Endothelial cell of umbilical vein (primary cell): Measurements from ENCODE around the gene CALN1. TPM values are rescaled to one million over a fixed set of nuclear protein-coding genes. Genes with fewer than 3 reads are reported as not detected.

Experiments used
- BruUV-seq: library from RNA; stranded (reverse); fragments of 400-500 nt; replicated peaks from 2 replicates; lab custom pipeline; 2021; lab: Mats Ljungman, UMichigan
- CTCF ChIA-PET: fragments of 300-600, 350-600 bp; sonication (Branson Sonifier 250); formaldehyde crosslinking; loops from one replicate; lab custom pipeline; 2021; ENCODE audit warnings: antibody characterized with exemption, inconsistent platforms; lab: Charles Lee
- POLR2A ChIA-PET: fragments of 300-600, 350-600 bp; sonication (Branson Sonifier 250); formaldehyde crosslinking; loops from one replicate; lab custom pipeline; 2021; ENCODE audit warnings: antibody characterized with exemption, inconsistent platforms; lab: Charles Lee
- DNase-seq: peaks from one replicate; pipeline ENCODE4 v3.0.0-alpha.2; 2011; ENCODE audit warnings: low read depth, low spot score
- FAIRE-seq: peaks from 2 replicates; lab custom pipeline; 2011; peaks lifted over from hg19 to GRCh38; lab: Jason Lieb, UNC
- H2AFZ ChIP-seq: 2 replicates; pipeline ENCODE4 v1.6.0; 2012; ENCODE audit warnings: low read depth, low read length, control low read depth, inconsistent platforms
- H3K27ac ChIP-seq: 2 replicates; pipeline ENCODE4 v1.5.1; 2011; ENCODE audit warnings: low read depth, mild to moderate bottlenecking, control low read depth, low read length, moderate library complexity; ENCODE audit not compliant: insufficient read depth
- H3K27me3 ChIP-seq, 2 experiments: 2 replicates each; pipeline versions ENCODE4 v1.6.0 to v1.6.1; 2011; ENCODE audit warnings: low read length in 2 of 2, mixed read lengths in 1 of 2; ENCODE audit not compliant: control insufficient read depth in 2 of 2, insufficient read depth in 2 of 2
- H3K36me3 ChIP-seq, 2 experiments: 2 replicates in 1 of 2; 3 replicates in 1 of 2; pipeline ENCODE4 v1.5.1; 2011; ENCODE audit warnings: low read length in 2 of 2, mild to moderate bottlenecking in 1 of 2, moderate library complexity in 1 of 2; ENCODE audit not compliant: control insufficient read depth in 2 of 2, insufficient read depth in 2 of 2; ENCODE audit errors: extremely low read depth in 1 of 2
- H3K4me1 ChIP-seq: 3 replicates; pipeline ENCODE4 v1.5.1; 2011; ENCODE audit warnings: mild to moderate bottlenecking, low read length; ENCODE audit not compliant: control insufficient read depth, insufficient read depth; ENCODE audit errors: extremely low read depth
- H3K4me2 ChIP-seq: 2 replicates; pipeline ENCODE4 v1.6.1; 2011; ENCODE audit warnings: low read length, control low read depth, mixed read lengths; ENCODE audit not compliant: insufficient read depth
- H3K4me3 ChIP-seq, 3 experiments: fragments of 200-600 bp in 1 of 3; sonication (generic), shearing (Covaris generic) in 1 of 3; replicated peaks in 1 of 3; 2 replicates each; pipeline ENCODE4 v1.5.1; 2011 to 2016; ENCODE audit warnings: control low read depth in 3 of 3, low read length in 3 of 3, mild to moderate bottlenecking in 2 of 3, inconsistent platforms in 1 of 3, low read depth in 1 of 3, moderate library complexity in 1 of 3; ENCODE audit not compliant: insufficient read depth in 1 of 3
- H3K79me2 ChIP-seq: 2 replicates; pipeline ENCODE4 v1.6.0; 2012; ENCODE audit warnings: low read length, inconsistent platforms; ENCODE audit not compliant: control insufficient read depth, insufficient read depth
- H3K9ac ChIP-seq: replicated peaks from 2 replicates; pipeline ENCODE3; 2011; ENCODE audit warnings: low read length, control low read depth; ENCODE audit not compliant: insufficient read depth; ENCODE audit errors: extremely low read depth
- H3K9me1 ChIP-seq: replicated peaks from 3 replicates; pipeline ENCODE4 v1.6.0; 2011; ENCODE audit warnings: mild to moderate bottlenecking, low read length; ENCODE audit not compliant: control insufficient read depth, insufficient read depth; ENCODE audit errors: extremely low read depth
- H3K9me3 ChIP-seq: replicated peaks from 2 replicates; pipeline ENCODE4 v1.5.1; 2012; ENCODE audit warnings: low read length, inconsistent platforms; ENCODE audit not compliant: control insufficient read depth, insufficient read depth
- H4K20me1 ChIP-seq: replicated peaks from 2 replicates; pipeline ENCODE3; 2011; ENCODE audit warnings: mild to moderate bottlenecking, low read length; ENCODE audit not compliant: control insufficient read depth, insufficient read depth; ENCODE audit errors: extremely low read depth
- EZH2 ChIP-seq: IDR thresholded peaks from 2 replicates; pipeline ENCODE4 v1.6.1; 2012; ENCODE audit warnings: borderline replicate concordance, low read depth, mild to moderate bottlenecking, moderate library complexity, low read length, inconsistent platforms; ENCODE audit not compliant: severe bottlenecking
- MYC ChIP-seq: IDR thresholded peaks from one replicate; pipeline ENCODE4 v1.6.1; 2011; ENCODE audit warnings: mild to moderate bottlenecking, low read depth, low read length
- POLR2AphosphoS5 ChIP-seq: IDR thresholded peaks from 2 replicates; pipeline ENCODE4 v1.6.1; 2012; ENCODE audit warnings: low read depth, mild to moderate bottlenecking, control low read depth, low read length, moderate library complexity; ENCODE audit not compliant: insufficient read depth
- dilution Hi-C: fragments of 300-500 bp; cut with MboI; formaldehyde crosslinking; loops from one replicate; pipeline ENCODE4 v1.15.0; 2019; ENCODE audit warnings: low sequenced_read_pairs; ENCODE audit not compliant: extremely low pct_ligation_motif_present
- intact Hi-C: fragments of 100-400 bp; cut with micrococcal nuclease; formaldehyde crosslinking; loops from one replicate; pipeline ENCODE4 v1.10.0; 2022
- polyA plus RNA-seq, 4 experiments: library from polyadenylated mRNA; depleted of rRNA in 3 of 4; stranded (reverse) in 3 of 4; unstranded in 1 of 4; fragments of >200 nt; gene quantifications; 2 replicates each; pipeline versions ENCODE4 v1.2.1 to v1.2.3, GENCODE V29; 2011 to 2012; ENCODE audit warnings: missing spikeins in 1 of 4
- total RNA-seq: library from RNA; stranded (reverse); gene quantifications from 2 replicates; pipeline ENCODE4 v1.2.3, GENCODE V29; 2021

CALN1 gene
- total and polyA plus RNA-seq, 2 donors (not counting 3 experiments of a cell fraction or from before 2014, with no cell fraction given) = not detected

DNA sequence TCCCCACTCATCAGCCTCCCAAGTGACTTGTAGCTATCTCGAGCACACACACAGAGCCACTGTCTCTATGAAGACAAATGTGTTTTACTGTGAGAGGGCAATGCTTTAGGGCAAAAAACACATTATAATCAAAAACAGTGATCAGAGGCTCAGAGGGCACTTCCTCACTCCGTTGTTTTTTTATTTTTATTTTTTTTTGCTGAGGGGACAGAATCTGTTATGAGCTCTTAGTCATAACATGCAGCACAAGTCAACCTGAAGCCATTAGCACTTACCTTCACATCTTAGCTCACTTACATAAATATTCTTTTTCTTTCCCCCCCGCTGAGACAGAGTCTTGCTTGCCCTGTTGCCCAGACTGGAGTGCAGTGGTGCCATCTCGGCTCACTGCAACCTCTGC is 157.7 kb downstream of the CALN1 start:
- Histone ChIP-seq H3K27me3 (no peaks in the 10 kb centered on the region), H3K79me2 (no peaks in the 10 kb centered on the region), H3K9me1 (no peaks in the 10 kb centered on the region), H3K4me2 (no peak overlapping the region), H3K4me3 (no peak overlapping the region), H2AFZ (no peak overlapping the region), H3K36me3 (no peaks in the 10 kb centered on the region), H3K4me1 (no peaks in the 10 kb centered on the region), H4K20me1 (no peaks in the 10 kb centered on the region), H3K27ac (no peak overlapping the region), H3K9ac (no peak overlapping the region), H3K9me3 (peaks cover 5% of the 10 kb centered on the region)
- FAIRE-seq (no peak), DNase-seq (no peak)
- no peak for TF ChIP-seq MYC
- no peak for TF ChIP-seq EZH2
- POLR2A ChIA-PET = no interaction called here
- dilution Hi-C loops = no loop called here
- no TSS peak for BruUV-seq
- intact Hi-C loops = no loop called here
- CTCF ChIA-PET = no interaction called here

DNA sequence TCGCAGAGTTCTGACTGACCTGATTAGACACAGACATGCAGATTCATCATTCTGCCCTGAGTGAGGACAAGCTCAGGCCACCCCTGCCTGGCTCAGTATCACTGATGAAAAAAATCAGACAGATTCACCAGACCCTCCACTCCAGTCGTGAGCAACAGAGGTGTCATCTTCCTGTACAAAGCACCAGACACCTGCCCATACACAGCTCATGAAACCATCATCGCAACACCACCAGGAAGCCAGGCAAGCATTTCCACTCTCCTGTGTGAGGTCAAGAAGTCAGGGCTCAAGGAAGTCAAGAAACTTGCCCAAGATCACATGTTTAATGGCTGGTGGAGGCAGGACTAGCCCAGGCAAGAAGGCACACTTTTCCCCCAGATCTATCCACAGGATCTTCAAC is 163.0 kb downstream of the CALN1 start:
- no peak for FAIRE-seq

More for the DNA sequence above, 163.0 kb downstream of the CALN1 start:
- no peaks in the 10 kb centered on the region for H3K79me2 ChIP-seq
- POLR2A ChIA-PET = no interaction called here
- H3K36me3 ChIP-seq = no peaks in the 10 kb centered on the region
- no TSS peak for BruUV-seq
- intact Hi-C loops (no loop called here), dilution Hi-C loops (no loop called here)
- CTCF ChIA-PET = no interaction called here
- peaks cover 7% of the 10 kb centered on the region for H3K9me3 ChIP-seq
- H3K27ac ChIP-seq = no peak overlapping the region
- H3K9me1 ChIP-seq = no peaks in the 10 kb centered on the region
- no peak overlapping the region for H3K9ac ChIP-seq
- no peak for TF ChIP-seq POLR2AphosphoS5
- no peaks in the 10 kb centered on the region for H3K27me3 ChIP-seq
- no peak overlapping the region for H2AFZ ChIP-seq
- no peak for DNase-seq
- no peak overlapping the region for H3K4me2 ChIP-seq
- H3K4me1 ChIP-seq = no peaks in the 10 kb centered on the region
- no peaks in the 10 kb centered on the region for H4K20me1 ChIP-seq
- H3K4me3 ChIP-seq = no peak overlapping the region
